ENCODE data around the gene TMEM247. TPM values are rescaled to one million over a fixed set of nuclear protein-coding genes. Genes with fewer than 3 reads are reported as not detected.
A peak's percentile ranks its signal among the peaks of the same experiment; 100 is the strongest.

The TMEM247 gene
- total RNA-seq, 1 donor from 2014 or later = not detected

DNA sequence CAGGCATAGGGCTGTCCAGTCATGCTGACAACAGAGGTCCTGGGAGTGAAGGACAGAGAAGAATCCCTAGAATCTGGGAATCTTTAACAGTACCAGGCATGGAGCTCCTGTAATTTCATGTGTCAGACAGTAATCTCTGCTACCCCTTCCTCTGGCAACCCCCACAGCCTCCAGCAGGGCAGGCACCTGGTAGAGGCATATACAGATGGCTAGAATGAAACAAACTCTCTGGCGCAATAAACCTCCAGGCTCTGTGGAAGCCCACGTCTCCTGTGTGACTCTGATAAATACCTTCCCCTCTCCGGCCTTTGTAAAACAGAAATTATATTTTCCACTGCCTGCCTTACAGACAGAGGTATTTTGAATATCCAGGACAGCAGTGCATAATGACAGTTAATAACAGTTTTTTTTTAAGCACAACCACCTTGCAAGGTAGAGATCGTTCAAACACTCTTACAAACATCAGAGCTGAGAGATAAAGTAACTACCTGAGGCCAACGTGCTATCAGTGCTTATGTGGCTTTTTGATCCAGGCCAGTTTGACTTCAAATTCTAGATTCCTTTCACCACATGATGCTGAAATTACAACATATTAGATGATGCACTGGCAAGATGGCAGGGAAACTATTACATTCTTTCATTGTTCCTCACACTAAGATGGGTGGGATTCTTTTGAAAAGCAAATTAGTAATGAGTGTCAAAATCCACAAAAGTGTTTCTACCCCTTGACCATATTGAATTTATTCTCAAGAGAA, 47.7 kb upstream of the TMEM247 start:
- Histone ChIP-seq H3K9ac (ENCODE audit: low read length) (no peak overlapping the region), H3K4me1 (ENCODE audit: insufficient read depth, low read length) (peaks cover 13% of the 10 kb centered on the region), H4K20me1 (ENCODE audit: insufficient read depth, low read length) (no peaks in the 10 kb centered on the region), H3K79me2 (ENCODE audit: insufficient read depth, low read length) (no peaks in the 10 kb centered on the region), H3K9me3 (ENCODE audit: insufficient read depth, low read depth, low read length) (no peaks in the 10 kb centered on the region), H2AFZ (ENCODE audit: low read depth, low read length) (no peak overlapping the region), H3K27me3 (ENCODE audit: insufficient read depth, low read length) (no peaks in the 10 kb centered on the region), H3K36me3 (ENCODE audit: insufficient read depth, low read length) (no peaks in the 10 kb centered on the region), H3K27ac (ENCODE audit: low read depth, low read length) (no peak overlapping the region), H3K4me3 (ENCODE audit: insufficient read depth, low read depth, low read length) (no peak overlapping the region), H3K4me2 (ENCODE audit: low read length) (no peak overlapping the region)
- H3K27me3 Mint-ChIP-seq (ENCODE audit: low read depth, unreplicated experiment) = no peaks in the 10 kb centered on the region
- no peak overlapping the region for H3K4me3 Mint-ChIP-seq (ENCODE audit: unreplicated experiment)
- FAIRE-seq = no peak
- no peaks in the 10 kb centered on the region for H3K36me3 Mint-ChIP-seq (ENCODE audit: low read depth, unreplicated experiment)
- no peaks in the 10 kb centered on the region for H3K9me3 Mint-ChIP-seq (ENCODE audit: unreplicated experiment)
- TF ChIP-seq, protein P1, sequence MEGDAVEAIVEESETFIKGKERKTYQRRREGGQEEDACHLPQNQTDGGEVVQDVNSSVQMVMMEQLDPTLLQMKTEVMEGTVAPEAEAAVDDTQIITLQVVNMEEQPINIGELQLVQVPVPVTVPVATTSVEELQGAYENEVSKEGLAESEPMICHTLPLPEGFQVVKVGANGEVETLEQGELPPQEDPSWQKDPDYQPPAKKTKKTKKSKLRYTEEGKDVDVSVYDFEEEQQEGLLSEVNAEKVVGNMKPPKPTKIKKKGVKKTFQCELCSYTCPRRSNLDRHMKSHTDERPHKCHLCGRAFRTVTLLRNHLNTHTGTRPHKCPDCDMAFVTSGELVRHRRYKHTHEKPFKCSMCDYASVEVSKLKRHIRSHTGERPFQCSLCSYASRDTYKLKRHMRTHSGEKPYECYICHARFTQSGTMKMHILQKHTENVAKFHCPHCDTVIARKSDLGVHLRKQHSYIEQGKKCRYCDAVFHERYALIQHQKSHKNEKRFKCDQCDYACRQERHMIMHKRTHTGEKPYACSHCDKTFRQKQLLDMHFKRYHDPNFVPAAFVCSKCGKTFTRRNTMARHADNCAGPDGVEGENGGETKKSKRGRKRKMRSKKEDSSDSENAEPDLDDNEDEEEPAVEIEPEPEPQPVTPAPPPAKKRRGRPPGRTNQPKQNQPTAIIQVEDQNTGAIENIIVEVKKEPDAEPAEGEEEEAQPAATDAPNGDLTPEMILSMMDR (IDR thresholded peaks at IDR 0.05; ENCODE audit: insufficient read depth, low read depth, low read length) = no peak
- TF ChIP-seq EZH2 (IDR thresholded peaks at IDR 0.05; ENCODE audit: insufficient read depth, low read length) = no peak
- no peak overlapping the region for H3K27ac Mint-ChIP-seq (ENCODE audit: unreplicated experiment)
- peak; percentile 44 for DNase-seq (ENCODE audit: low read depth)
- H3K4me1 Mint-ChIP-seq (ENCODE audit: low read depth, unreplicated experiment) = peaks cover 38% of the 10 kb centered on the region

DNA sequence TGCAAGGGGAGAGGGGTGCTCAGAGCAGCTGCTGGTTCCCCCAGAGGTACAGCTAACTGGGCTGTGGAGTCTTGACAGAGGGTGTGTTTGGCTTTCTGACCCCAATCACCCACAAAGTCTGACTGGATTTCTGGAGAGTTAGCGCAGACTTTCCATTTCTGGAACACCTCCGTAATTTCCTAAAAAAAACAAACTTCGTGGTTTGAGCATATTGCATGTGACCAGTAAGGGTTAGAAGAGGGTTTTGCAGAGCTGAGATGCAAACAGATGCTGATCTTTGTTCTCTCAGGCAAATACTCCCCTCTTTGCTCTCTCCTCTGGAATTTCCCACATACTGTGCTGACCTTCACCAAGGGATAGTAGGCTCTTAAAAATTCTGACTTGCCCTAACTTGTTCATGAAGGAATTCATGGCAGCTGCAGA, 44.5 kb upstream of the TMEM247 start:
- Histone ChIP-seq H3K9me3 (ENCODE audit: insufficient read depth, low read depth, low read length) (no peaks in the 10 kb centered on the region), H3K36me3 (ENCODE audit: insufficient read depth, low read length) (no peaks in the 10 kb centered on the region), H3K27ac (ENCODE audit: low read depth, low read length) (peak overlapping the region; percentile 16), H4K20me1 (ENCODE audit: insufficient read depth, low read length) (no peaks in the 10 kb centered on the region), H3K4me2 (ENCODE audit: low read length) (peak overlapping the region; percentile 43), H3K9ac (ENCODE audit: low read length) (no peak overlapping the region), H3K79me2 (ENCODE audit: insufficient read depth, low read length) (no peaks in the 10 kb centered on the region), H3K27me3 (ENCODE audit: insufficient read depth, low read length) (no peaks in the 10 kb centered on the region), H3K4me1 (ENCODE audit: insufficient read depth, low read length) (peaks cover 13% of the 10 kb centered on the region), H2AFZ (ENCODE audit: low read depth, low read length) (no peak overlapping the region), H3K4me3 (ENCODE audit: insufficient read depth, low read depth, low read length) (no peak overlapping the region)
- DNase-seq (ENCODE audit: low read depth) = peak; percentile 91
- FAIRE-seq = no peak
- Mint-ChIP-seq H3K4me1 (ENCODE audit: low read depth, unreplicated experiment) (peaks cover 39% of the 10 kb centered on the region), H3K4me3 (ENCODE audit: unreplicated experiment) (peak overlapping the region; percentile 4), H3K27ac (ENCODE audit: unreplicated experiment) (peak overlapping the region; percentile 84), H3K9me3 (ENCODE audit: unreplicated experiment) (no peaks in the 10 kb centered on the region), H3K36me3 (ENCODE audit: low read depth, unreplicated experiment) (no peaks in the 10 kb centered on the region), H3K27me3 (ENCODE audit: low read depth, unreplicated experiment) (no peaks in the 10 kb centered on the region)
- TF ChIP-seq, protein P1 (IDR thresholded peaks at IDR 0.05; ENCODE audit: insufficient read depth, low read depth, low read length) = no peak
- no peak for TF ChIP-seq EZH2 (IDR thresholded peaks at IDR 0.05; ENCODE audit: insufficient read depth, low read length)

DNA sequence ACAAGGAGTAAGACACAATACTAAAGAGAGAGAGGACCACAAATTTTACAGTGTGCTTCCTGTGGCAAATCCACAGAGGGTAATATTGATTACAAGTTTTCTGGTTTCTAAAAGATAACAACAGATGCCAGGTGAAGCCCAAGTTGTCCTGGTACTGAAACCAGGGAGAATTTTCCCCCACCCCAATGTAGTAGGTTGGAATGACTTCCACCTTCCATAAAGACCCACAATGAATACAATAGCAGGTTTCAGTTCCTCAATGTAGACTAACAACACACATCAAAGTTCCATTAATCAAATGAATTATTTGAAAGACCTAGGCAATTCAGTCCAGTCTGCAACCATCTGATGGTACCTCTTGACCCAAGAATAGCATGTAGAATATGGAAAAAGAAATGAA, 44.0 kb upstream of the TMEM247 start:
- TF ChIP-seq EZH2 (IDR thresholded peaks at IDR 0.05; ENCODE audit: insufficient read depth, low read length) = no peak
- TF ChIP-seq, protein P1 (IDR thresholded peaks at IDR 0.05; ENCODE audit: insufficient read depth, low read depth, low read length) = no peak
- Histone ChIP-seq H3K9me3 (ENCODE audit: insufficient read depth, low read depth, low read length) (no peaks in the 10 kb centered on the region), H4K20me1 (ENCODE audit: insufficient read depth, low read length) (no peaks in the 10 kb centered on the region), H3K4me3 (ENCODE audit: insufficient read depth, low read depth, low read length) (no peak overlapping the region), H3K9ac (ENCODE audit: low read length) (no peak overlapping the region), H3K79me2 (ENCODE audit: insufficient read depth, low read length) (no peaks in the 10 kb centered on the region), H3K27ac (ENCODE audit: low read depth, low read length) (peak overlapping the region; percentile 16), H3K4me2 (ENCODE audit: low read length) (peak overlapping the region; percentile 43), H3K27me3 (ENCODE audit: insufficient read depth, low read length) (no peaks in the 10 kb centered on the region), H3K36me3 (ENCODE audit: insufficient read depth, low read length) (no peaks in the 10 kb centered on the region), H2AFZ (ENCODE audit: low read depth, low read length) (no peak overlapping the region), H3K4me1 (ENCODE audit: insufficient read depth, low read length) (peaks cover 13% of the 10 kb centered on the region)
- DNase-seq (ENCODE audit: low read depth) (no peak), FAIRE-seq (no peak)
- Mint-ChIP-seq H3K4me3 (ENCODE audit: unreplicated experiment) (no peak overlapping the region), H3K36me3 (ENCODE audit: low read depth, unreplicated experiment) (no peaks in the 10 kb centered on the region), H3K27me3 (ENCODE audit: low read depth, unreplicated experiment) (peaks cover 4% of the 10 kb centered on the region), H3K27ac (ENCODE audit: unreplicated experiment) (peak overlapping the region; percentile 84), H3K4me1 (ENCODE audit: low read depth, unreplicated experiment) (peaks cover 39% of the 10 kb centered on the region), H3K9me3 (ENCODE audit: unreplicated experiment) (no peaks in the 10 kb centered on the region)

Measured in astrocyte (in vitro differentiated cells and primary cell).